SJSA1 (cell line): ENCODE measurements around the gene CFAP141. TPM values are rescaled to one million over a fixed set of nuclear protein-coding genes. Genes with fewer than 3 reads are reported as not detected.
"Not testable (repeated sequence)": the region's sequence is repeated elsewhere in the genome, so short reads cannot be mapped to it uniquely, and the experiment has no call there.

Source experiments
- DNase-seq, 2 experiments: peaks; one replicate each; pipeline ENCODE4 v3.0.0-alpha.2; 2015 to 2020; ENCODE audit warnings: low spot score in 2 of 2, low read depth in 1 of 2
- H3K27ac ChIP-seq: fragments of 250-450 bp; sonication (Bioruptor Pico); 2 replicates; pipeline ENCODE4 v1.5.1; 2020; ENCODE audit warnings: mild to moderate bottlenecking, moderate library complexity
- H3K27me3 ChIP-seq: fragments of 250-450 bp; sonication (Bioruptor Pico); replicated peaks from 2 replicates; pipeline ENCODE4 v1.5.1; 2020; ENCODE audit warnings: mild to moderate bottlenecking, moderate library complexity
- H3K36me3 ChIP-seq: fragments of 250-450 bp; sonication (Bioruptor Pico); 2 replicates; pipeline ENCODE4 v1.5.1; 2020; ENCODE audit warnings: mild to moderate bottlenecking
- H3K4me1 ChIP-seq: fragments of 250-450 bp; sonication (Bioruptor Pico); replicated peaks from 2 replicates; pipeline ENCODE4 v1.6.1; 2021; ENCODE audit warnings: mild to moderate bottlenecking
- H3K4me3 ChIP-seq: fragments of 250-450 bp; sonication (Bioruptor Pico); 2 replicates; pipeline ENCODE4 v1.5.1; 2020; ENCODE audit warnings: mild to moderate bottlenecking
- H3K9me3 ChIP-seq: fragments of 250-450 bp; sonication (Bioruptor Pico); replicated peaks from 2 replicates; pipeline ENCODE4 v1.5.1; 2020; ENCODE audit warnings: mild to moderate bottlenecking
- total RNA-seq: library from RNA; depleted of rRNA; stranded (reverse); fragments of >200 nt; shearing (Covaris generic); gene quantifications from 2 replicates; pipeline ENCODE4 v1.2.3, GENCODE V29; 2014

The CFAP141 gene
- total RNA-seq, 1 experiment from 2014 or later, result not detected

DNA sequence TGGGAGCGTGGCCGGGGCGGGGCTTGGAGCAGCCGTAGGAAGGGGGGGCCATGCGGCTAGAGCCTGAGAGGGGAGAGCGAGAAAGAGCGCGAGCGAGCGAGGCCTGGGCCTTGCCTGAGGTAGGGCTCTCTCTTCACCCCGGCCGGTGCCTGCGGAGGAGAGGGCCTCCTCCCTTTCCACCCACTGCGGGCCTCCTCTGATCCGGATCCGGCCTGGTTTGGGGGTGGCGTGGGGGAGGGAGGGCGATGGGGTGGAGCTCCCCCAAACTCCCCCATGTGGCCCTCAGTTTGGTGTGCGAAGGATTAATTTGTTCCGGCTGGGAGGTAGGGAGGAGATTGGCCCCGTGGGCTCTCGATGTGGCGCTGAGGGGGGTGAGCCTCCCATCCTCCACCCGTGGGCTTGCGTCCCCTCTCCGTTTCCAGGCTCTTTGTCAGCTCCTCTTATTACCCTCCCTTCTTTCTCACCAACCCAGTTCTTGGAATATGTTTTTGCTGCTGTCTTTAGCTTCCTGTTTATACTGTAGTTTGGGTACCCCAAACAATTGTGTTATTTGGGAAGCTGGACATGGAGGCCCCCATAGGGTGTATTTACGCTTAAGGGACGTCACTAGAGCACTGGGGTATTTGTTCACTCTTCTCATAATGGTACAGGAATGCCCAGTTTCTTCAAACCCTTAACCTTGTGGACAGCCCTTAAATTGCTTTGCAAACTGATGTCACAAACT is 15.3 kb upstream of the CFAP141 start:
- H3K27ac ChIP-seq, result peak overlapping the region; percentile 87
- H3K9me3 ChIP-seq, result no peaks in the 10 kb centered on the region
- peaks cover 22% of the 10 kb centered on the region for H3K4me1 ChIP-seq
- H3K27me3 ChIP-seq, result no peaks in the 10 kb centered on the region
- H3K4me3 ChIP-seq, result peak overlapping the region; percentile 70
- DNase-seq, result peak; percentile 62 to 71
- H3K36me3 ChIP-seq, result peaks cover 65% of the 10 kb centered on the region

DNA sequence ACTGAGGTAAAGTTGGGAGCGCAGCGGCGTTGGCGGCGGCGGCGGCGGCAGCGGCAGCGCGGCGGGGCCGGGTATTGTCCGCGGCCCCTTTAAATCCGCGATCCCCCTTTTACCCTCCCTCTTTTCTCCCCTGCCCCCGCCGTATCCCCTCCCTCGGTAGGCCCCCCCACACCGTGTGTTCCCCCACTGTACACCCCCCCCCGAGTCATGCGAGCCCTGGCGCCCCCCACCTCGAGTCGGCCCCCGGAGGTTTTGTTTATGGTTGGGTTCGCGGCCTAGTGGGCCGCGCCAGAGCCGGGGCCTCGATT is 14.8 kb upstream of the CFAP141 start:
- peak overlapping the region; percentile 87 for H3K27ac ChIP-seq
- DNase-seq, result no peak
- peaks cover 60% of the 10 kb centered on the region for H3K36me3 ChIP-seq

DNA sequence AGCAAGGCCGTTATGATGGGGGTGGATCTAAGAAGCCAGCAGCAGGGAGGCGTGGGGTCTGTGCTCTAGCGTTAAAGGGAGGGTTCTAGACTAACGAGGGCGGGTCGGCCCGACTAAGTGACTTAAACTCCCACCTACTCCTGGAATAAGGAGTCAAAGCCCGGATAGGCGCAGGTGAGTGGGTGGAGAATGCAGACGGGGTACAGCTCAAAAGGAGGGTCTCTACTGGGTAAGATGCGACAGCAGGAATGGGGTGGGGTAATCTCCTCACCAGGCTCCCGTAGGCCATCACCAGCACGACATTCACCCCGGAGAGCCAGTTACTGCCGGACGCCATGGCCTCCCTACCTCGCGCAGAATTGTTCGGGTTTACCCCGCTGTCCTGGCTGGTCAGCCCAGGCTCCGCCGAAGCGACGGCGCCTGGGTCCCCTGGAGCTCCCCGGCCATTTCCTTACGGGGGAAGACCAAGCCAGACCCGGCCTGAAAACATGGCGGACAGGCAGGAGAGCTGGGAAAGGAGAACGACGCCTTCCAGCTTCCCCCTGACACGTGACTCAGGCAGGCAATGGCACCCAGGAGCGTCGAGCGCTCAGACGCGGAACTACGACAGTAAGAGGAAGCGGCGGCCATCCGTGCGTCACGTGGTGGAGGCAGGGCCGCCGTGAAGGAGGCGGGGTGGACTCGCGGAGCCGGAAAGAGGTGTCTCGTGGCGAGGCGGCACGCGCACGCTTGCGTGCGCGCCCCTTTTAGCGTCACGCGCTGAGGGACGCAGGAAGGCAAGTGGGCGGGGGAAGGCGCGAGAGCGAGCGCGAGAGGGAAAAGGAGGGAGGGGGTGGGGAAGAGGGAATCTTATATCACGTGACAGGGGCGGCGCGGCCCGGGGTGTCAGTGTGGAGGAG is 14.2 kb upstream of the CFAP141 start, which contains the start of gene UBAP2L:
TSS of gene UBAP2L (plus strand) at position 885 of the 899 bp plus-strand sequence. CDS start 4,169 bp downstream, outside the sequence.
- no peaks in the 10 kb centered on the region for H3K9me3 ChIP-seq

More for the DNA sequence above, 14.8 kb upstream of the CFAP141 start:
- no peaks in the 10 kb centered on the region for H3K9me3 ChIP-seq
- H3K4me3 ChIP-seq, result peak overlapping the region; percentile 70
- H3K4me1 ChIP-seq, result peaks cover 22% of the 10 kb centered on the region
- no peaks in the 10 kb centered on the region for H3K27me3 ChIP-seq

DNA sequence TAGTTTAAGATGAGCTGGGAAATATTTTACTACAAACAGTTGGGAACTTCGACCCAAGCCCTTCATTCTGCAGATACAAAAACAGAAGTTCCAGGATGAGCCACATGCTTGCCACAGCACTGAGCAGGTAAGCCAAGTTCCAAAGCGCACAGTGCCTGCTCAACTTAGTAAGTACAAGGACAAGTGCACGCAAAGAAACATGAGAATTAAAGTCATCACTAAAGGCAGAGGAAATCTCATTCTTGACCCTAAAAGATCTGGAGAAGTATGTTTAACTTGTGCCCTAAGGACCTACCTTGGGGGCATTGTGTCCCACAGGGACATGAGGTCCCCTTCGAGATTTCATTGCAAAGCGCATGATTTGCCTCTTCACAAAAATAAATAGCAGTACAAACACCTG is 13.4 kb upstream of the CFAP141 start:
- Histone ChIP-seq H3K4me3 (peak overlapping the region; percentile 70), H3K27me3 (no peaks in the 10 kb centered on the region), H3K27ac (peak overlapping the region; percentile 94; the same call in 1 of the 2 replicates), H3K9me3 (no peaks in the 10 kb centered on the region), H3K4me1 (peaks cover 22% of the 10 kb centered on the region), H3K36me3 (peaks cover 61% of the 10 kb centered on the region)
- DNase-seq, result peak in 1 of 2 experiments; percentile 35

More for the DNA sequence above, 14.2 kb upstream of the CFAP141 start, which contains the start of gene UBAP2L:
- Histone ChIP-seq H3K36me3 (peaks cover 56% of the 10 kb centered on the region), H3K27ac (peak within 1 kb of the TSS; percentile 94), H3K27me3 (no peaks in the 10 kb centered on the region), H3K4me1 (peaks cover 22% of the 10 kb centered on the region), H3K4me3 (peak within 1 kb of the TSS; percentile 70)
- peak; percentile 99 for DNase-seq

DNA sequence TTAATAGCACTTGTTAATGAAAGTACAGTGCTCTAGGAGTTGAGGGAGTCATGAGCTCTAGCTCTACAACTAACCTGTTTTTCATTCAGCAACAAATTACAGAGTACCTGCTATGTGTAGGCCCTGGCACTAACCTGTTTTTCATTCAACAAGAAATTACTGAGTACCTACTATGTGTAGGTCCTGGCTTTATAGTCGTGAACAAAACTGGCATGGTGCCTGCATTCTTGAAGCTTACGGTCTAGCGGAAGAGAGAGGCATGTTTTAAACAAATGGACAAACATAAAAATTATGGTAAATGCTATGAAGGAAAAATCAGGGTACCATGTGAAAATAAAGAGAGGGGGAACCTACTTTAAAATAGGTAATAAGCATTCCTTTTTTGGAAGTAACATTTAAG is 12.4 kb upstream of the CFAP141 start:
- no peaks in the 10 kb centered on the region for H3K9me3 ChIP-seq
- H3K27me3 ChIP-seq, result no peaks in the 10 kb centered on the region
- H3K4me1 ChIP-seq, result peaks cover 26% of the 10 kb centered on the region
- H3K4me3 ChIP-seq, result no peak overlapping the region
- DNase-seq, result no peak
- H3K27ac ChIP-seq, result no peak overlapping the region
- peaks cover 66% of the 10 kb centered on the region for H3K36me3 ChIP-seq

DNA sequence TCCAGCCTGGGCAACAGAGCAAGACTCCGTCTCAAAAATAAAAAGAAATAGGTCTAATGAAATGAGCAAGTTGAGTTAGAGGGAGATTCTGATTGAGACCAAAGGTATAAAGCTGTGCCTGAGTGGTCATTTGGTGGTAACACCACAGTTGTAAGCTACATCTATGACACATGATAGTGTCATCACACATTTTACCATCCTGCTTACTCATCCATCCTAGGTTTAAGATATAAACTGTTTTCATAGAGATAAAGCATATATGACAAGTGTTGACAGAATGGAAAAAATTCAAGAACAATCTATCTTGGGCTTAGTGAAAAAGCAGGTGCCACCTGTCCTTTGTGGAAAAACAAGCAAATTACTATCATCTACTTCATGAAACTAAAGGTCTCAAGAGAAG is 7.1 kb upstream of the CFAP141 start:
- H3K27ac ChIP-seq, result no peak overlapping the region
- H3K4me1 ChIP-seq, result peaks cover 11% of the 10 kb centered on the region
- H3K27me3 ChIP-seq, result no peaks in the 10 kb centered on the region
- no peak overlapping the region for H3K4me3 ChIP-seq
- no peaks in the 10 kb centered on the region for H3K9me3 ChIP-seq
- H3K36me3 ChIP-seq, result peaks cover 87% of the 10 kb centered on the region
- no peak for DNase-seq

DNA sequence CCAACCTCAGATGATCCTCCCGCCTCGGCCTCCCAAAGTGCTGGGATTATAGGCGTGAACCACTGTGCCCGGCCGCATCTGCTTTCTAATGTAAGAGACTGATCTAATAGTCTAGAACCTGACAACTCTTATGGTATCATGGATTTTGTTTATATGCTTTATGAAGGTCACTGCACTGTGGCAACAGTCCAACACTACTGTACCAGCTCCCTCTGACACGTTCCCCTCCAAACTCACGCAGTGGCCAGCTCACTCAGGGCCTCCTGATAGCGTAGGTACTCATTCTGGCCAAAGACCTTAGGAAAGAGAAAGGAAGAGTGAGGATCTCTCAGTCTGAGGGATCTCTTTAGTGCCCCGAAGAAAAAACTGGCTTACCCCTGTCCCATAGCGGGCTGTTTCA is 6.0 kb upstream of the CFAP141 start:
- H3K9me3 ChIP-seq, result no peaks in the 10 kb centered on the region
- no peak for DNase-seq
- H3K4me1 ChIP-seq, result peaks cover 11% of the 10 kb centered on the region
- no peak overlapping the region for H3K4me3 ChIP-seq
- H3K27ac ChIP-seq, result no peak overlapping the region
- peaks cover 85% of the 10 kb centered on the region for H3K36me3 ChIP-seq
- H3K27me3 ChIP-seq, result no peaks in the 10 kb centered on the region

DNA sequence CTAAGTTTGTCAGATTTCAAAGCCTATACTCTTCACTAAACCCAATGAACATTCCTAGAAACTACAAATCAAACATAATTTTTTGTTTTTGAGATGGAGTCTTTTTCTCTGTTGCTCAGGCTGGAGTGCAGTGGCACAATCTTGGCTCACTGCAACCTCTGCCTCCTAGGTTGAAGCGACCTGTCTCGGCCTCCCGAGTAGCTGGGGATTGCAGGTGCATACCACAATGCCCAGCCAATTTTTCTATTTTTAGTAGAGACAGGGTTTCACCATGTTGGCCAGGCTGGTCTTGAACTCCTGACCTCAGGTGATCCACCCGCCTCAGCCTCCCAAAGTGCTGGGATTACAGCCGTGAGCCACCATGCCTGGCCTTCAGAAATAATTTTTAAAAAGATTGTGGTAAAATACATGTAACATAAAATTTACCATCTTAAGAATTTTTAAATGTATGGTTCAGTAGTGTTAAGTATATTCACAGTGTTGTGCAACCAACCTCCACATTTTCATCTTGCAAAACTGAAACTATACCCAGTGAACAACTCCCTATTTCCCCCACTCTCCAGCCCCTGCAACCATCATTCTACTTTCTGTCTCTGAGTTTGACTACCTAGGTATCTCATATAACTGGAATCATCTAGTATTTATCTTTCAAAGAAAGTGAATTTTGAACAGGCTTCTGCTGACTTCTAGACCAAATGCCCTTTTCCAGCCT is 2.7 kb upstream of the CFAP141 start:
- no peak for DNase-seq
- H3K27ac ChIP-seq, result no peak overlapping the region
- peaks cover 77% of the 10 kb centered on the region for H3K36me3 ChIP-seq
- H3K27me3 ChIP-seq, result no peaks in the 10 kb centered on the region
- no peaks in the 10 kb centered on the region for H3K9me3 ChIP-seq
- peaks cover 9% of the 10 kb centered on the region for H3K4me1 ChIP-seq
- no peak overlapping the region for H3K4me3 ChIP-seq

DNA sequence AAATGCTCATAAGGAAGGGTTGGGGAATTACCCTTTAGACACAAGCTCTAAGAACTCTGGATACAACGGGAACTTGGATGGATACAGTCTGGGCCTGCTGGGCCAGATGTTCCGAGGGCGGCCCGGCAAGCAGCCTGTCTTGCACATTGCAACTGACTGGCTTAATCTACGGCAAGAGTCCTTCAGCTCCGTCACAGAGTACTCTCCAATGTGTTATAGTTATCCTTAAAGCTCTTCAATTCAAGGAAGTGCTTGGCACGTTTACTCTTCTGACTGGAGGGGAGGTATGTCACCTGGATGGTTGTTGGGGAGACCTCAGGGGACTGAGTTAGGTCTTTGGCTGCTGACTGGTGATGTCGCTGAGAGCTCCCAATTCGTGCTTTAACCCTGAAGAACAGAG is 1.1 kb upstream of the CFAP141 start:
- H3K27me3 ChIP-seq, result no peaks in the 10 kb centered on the region
- H3K4me1 ChIP-seq, result no peaks in the 10 kb centered on the region
- H3K4me3 ChIP-seq, result no peak overlapping the region
- DNase-seq, result no peak
- no peaks in the 10 kb centered on the region for H3K9me3 ChIP-seq
- peaks cover 61% of the 10 kb centered on the region for H3K36me3 ChIP-seq
- no peak overlapping the region for H3K27ac ChIP-seq

DNA sequence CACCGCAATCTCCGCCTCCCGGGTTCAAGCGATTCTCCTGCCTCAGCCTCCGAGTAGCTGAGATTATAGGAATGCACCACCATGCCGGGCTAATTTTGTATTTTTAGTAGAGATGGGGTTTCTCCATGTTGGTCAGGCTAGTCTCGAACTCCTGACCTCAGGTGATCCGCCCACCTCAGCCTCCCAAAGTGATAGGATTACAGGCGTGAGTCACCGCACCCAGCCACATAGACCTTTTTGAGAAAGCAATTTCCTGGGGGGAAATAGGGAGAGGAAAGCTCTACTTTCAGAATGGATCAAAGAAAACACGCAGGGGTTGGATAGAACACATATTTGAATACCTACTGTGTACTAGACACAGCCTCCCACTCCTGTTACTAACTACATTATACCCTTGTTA is 355 bp downstream of the CFAP141 start:
- H3K4me3 ChIP-seq, H3K27me3 ChIP-seq, H3K9me3 ChIP-seq, DNase-seq, H3K27ac ChIP-seq, H3K4me1 ChIP-seq: not testable (repeated sequence)
- peaks cover 50% of the 10 kb centered on the region for H3K36me3 ChIP-seq

DNA sequence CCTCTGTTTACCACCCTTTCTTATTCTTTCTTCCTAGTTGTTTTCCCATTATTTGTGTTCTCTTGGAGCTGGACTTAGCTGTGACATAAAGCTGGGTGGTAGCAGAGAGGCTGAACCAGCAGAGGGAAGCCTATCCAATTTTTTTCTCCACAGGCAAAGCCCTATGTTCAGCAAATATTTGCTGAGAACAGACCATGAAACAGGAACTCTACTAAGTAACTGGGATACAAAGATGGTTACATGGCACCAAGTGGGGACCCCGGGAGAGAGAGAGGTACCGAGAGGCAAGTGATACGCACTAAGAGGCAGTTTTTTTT is 6.6 kb downstream of the CFAP141 start:
- Histone ChIP-seq H3K4me1 (peaks cover 10% of the 10 kb centered on the region), H3K9me3 (no peaks in the 10 kb centered on the region), H3K27ac (no peak overlapping the region), H3K36me3 (no peaks in the 10 kb centered on the region), H3K4me3 (no peak overlapping the region), H3K27me3 (no peaks in the 10 kb centered on the region)
- no peak for DNase-seq

DNA sequence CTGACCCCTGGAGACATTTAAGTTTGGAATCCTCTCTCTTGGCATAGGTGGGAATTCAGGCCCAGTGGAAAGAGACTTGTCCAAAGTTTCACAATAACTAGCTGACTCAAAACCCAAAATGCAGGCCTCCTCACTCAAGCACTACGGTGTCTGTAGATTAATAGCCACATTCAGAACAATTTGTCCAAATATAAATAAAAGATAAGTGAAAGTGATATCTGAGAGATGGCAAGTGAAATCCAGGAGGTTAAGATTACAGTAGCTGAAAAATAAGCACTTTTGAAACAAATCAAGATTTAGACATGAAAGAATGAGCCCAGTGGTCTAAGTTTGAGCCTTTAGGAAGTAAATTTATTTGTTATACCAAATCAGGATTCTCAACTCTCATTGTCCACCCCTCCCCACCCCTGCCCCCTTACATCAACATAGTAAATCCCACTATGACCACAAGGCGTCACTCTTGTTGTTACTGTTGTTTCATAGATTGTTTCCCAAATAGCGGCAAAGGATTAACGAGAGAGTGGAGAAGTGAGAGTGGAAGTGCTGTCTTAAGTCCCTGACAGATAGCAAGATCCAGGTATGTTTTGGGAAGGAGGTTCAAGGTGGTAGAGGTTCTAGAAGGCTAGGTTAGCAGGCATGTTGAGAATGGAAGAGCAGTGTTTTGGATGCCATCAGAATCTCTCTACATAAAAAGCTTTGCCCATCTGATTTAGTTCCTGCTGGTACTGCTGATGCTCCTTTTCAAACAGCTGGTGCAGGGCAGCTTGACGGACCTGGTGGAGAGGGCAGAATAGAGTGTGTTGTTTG is 7.2 kb downstream of the CFAP141 start:
- DNase-seq, result peak; percentile 55 to 70
- Histone ChIP-seq H3K27me3 (no peaks in the 10 kb centered on the region), H3K36me3 (no peaks in the 10 kb centered on the region)

DNA sequence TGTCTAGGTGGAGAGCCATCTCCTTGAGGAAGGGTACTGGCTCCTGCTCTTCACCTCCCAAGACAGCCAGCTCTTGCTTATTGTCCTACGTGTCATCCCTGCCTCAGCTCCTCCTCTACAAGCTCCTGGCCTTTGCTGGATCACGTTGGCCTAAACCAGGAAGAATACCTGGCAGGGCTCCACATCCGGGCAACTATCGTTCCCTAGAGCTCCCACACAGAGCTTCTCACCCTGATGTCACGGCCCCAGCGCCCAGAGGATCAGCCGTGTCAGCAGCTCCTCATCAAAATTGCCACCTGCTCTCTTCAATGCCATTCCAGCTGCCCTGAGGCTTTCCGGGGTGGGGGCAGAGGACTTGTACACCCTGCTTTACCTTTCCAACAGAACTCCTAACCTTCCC is 12.3 kb downstream of the CFAP141 start:
- Histone ChIP-seq H3K27me3 (no peaks in the 10 kb centered on the region), H3K4me3 (no peak overlapping the region), H3K9me3 (no peaks in the 10 kb centered on the region), H3K36me3 (no peaks in the 10 kb centered on the region), H3K27ac (no peak overlapping the region), H3K4me1 (peaks cover 29% of the 10 kb centered on the region)
- DNase-seq, result no peak

More for the DNA sequence above, 7.2 kb downstream of the CFAP141 start:
- Histone ChIP-seq H3K27ac (no peak overlapping the region), H3K4me3 (no peak overlapping the region), H3K9me3 (no peaks in the 10 kb centered on the region), H3K4me1 (peaks cover 10% of the 10 kb centered on the region)
